C4-2B (cell line): Measurements from ENCODE around the gene ATP1A4.

ENCODE experiments used
- H3K27ac ChIP-seq: fragments of 450-650 bp; 2 replicates; pipeline ENCODE4 v1.5.1; 2017
- ZFX ChIP-seq: fragments of 450-650 bp; IDR thresholded peaks from 2 replicates; pipeline ENCODE4 v1.6.1; 2017
- TF ChIP-seq, protein P1 (sequence below): fragments of 450-650 bp; conservative IDR thresholded peaks from 2 replicates; pipeline ENCODE4 v1.5.1; 2017; ENCODE audit warnings: mild to moderate bottlenecking

Gene ATP1A4

GRCh38 chr1:160227561-160227960 lies 76.2 kb downstream of the ATP1A4 start:
- H3K27ac ChIP-seq, result no peak overlapping the region
- TF ChIP-seq ZFX, result no peak
- TF ChIP-seq, protein P1, sequence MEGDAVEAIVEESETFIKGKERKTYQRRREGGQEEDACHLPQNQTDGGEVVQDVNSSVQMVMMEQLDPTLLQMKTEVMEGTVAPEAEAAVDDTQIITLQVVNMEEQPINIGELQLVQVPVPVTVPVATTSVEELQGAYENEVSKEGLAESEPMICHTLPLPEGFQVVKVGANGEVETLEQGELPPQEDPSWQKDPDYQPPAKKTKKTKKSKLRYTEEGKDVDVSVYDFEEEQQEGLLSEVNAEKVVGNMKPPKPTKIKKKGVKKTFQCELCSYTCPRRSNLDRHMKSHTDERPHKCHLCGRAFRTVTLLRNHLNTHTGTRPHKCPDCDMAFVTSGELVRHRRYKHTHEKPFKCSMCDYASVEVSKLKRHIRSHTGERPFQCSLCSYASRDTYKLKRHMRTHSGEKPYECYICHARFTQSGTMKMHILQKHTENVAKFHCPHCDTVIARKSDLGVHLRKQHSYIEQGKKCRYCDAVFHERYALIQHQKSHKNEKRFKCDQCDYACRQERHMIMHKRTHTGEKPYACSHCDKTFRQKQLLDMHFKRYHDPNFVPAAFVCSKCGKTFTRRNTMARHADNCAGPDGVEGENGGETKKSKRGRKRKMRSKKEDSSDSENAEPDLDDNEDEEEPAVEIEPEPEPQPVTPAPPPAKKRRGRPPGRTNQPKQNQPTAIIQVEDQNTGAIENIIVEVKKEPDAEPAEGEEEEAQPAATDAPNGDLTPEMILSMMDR, result no peak

DNA sequence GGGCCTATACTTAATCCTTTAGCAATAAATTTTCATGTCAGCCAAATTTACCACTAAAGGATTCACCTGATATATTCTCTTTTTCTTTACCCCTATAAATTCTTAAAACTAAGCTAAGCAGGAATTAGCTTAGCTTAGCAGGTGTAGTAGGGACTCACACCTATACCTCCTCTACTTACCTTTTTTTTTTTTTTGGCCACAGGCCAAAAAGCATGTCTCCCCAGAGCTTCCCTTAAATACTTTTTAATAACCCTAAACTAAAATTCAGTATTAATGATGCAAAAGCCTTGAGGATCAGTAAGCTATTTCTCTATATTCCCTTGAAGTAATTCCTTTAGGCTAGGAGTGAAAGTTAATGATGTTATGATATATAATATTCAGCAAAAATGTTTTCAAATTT lies 77.0 kb downstream of the ATP1A4 start:
- TF ChIP-seq ZFX, result no peak
- TF ChIP-seq, protein P1, result no peak

DNA sequence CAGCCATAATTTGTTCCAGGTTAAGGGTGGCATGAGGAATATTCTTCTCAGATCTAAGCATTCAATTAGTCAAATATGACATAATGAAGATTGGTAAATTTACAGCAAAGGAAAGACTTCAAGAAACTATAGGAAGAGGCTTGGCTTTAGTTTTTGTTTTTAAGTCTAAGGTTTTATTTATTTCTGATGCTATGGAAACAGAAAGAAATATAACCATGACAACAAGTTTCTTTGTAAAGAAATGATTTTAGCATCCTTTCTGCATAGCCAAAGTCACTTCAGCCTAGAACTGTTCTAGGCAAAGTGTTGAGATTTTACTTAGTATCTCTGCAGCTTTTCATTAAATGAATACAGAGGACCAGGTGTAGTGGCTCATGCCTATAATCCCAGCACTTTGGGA lies 81.5 kb downstream of the ATP1A4 start:
- TF ChIP-seq, protein P1, result no peak
- TF ChIP-seq ZFX, result no peak
- no peak overlapping the region for H3K27ac ChIP-seq

More for the DNA sequence above, 77.0 kb downstream of the ATP1A4 start:
- H3K27ac ChIP-seq, result no peak overlapping the region
